Measurements from ENCODE around the gene VWCE. TPM values are rescaled to one million over a fixed set of nuclear protein-coding genes. Genes with fewer than 3 reads are reported as not detected.

The VWCE gene
- total and polyA plus RNA-seq, 5 donors from 2014 or later, result 0.94 TPM; not detected in 4

GRCh38 chr11:61266602-61267001 is 28.5 kb downstream of the VWCE start:
- Mint-ChIP-seq H3K9me3 (peaks cover 0 to 4% (median 0%) of the 10 kb centered on the region in 7 donors), H3K27me3 (peaks cover 11% of the 10 kb centered on the region), H3K27ac (no peak overlapping the region)

GRCh38 chr11:61265357-61265756 is 29.8 kb downstream of the VWCE start:
- ATAC-seq (ENCODE audit: low read depth in 2 of 2), result no peak

More at GRCh38 chr11:61266602-61267001, 28.5 kb downstream of the VWCE start:
- Histone ChIP-seq H3K4me3 (ENCODE audit: low read depth, low read length) (no peak overlapping the region), H3K4me1 (ENCODE audit: control insufficient read depth, insufficient read depth, low read length, poor library complexity, severe bottlenecking) (no peaks in the 10 kb centered on the region), H3K27me3 (ENCODE audit: control insufficient read depth, insufficient read depth, low read length) (no peaks in the 10 kb centered on the region), H3K27ac (ENCODE audit: insufficient read depth, low read length, poor library complexity, severe bottlenecking) (no peak overlapping the region), H3K36me3 (ENCODE audit: control insufficient read depth, insufficient read depth, low read length) (no peaks in the 10 kb centered on the region), H3K9me3 (ENCODE audit: control insufficient read depth in 2 of 2, low read length in 2 of 2) (no peaks in the 10 kb centered on the region)
- Mint-ChIP-seq H3K4me3 (no peak overlapping the region), H3K4me1 (peaks cover 0 to 4% (median 0%) of the 10 kb centered on the region in 4 donors), H3K36me3 (no peaks in the 10 kb centered on the region)
- no peak for ATAC-seq (ENCODE audit: low read depth in 2 of 2)
- no peak for DNase-seq

GRCh38 chr11:61264795-61265194 is 30.3 kb downstream of the VWCE start:
- DNase-seq, result no peak
- no peaks in the 10 kb centered on the region for H3K4me1 Mint-ChIP-seq

More at GRCh38 chr11:61265357-61265756, 29.8 kb downstream of the VWCE start:
- Mint-ChIP-seq H3K36me3 (no peaks in the 10 kb centered on the region), H3K27ac (no peak overlapping the region), H3K27me3 (peaks cover 11% of the 10 kb centered on the region), H3K4me1 (peaks cover 0 to 4% (median 0%) of the 10 kb centered on the region in 4 donors), H3K9me3 (peaks cover 0 to 4% (median 0%) of the 10 kb centered on the region in 7 donors), H3K4me3 (no peak overlapping the region)
- H3K36me3 ChIP-seq (ENCODE audit: control insufficient read depth, insufficient read depth, low read length), result no peaks in the 10 kb centered on the region
- H3K27ac ChIP-seq (ENCODE audit: insufficient read depth, low read length, poor library complexity, severe bottlenecking), result no peak overlapping the region
- H3K4me1 ChIP-seq (ENCODE audit: control insufficient read depth, insufficient read depth, low read length, poor library complexity, severe bottlenecking), result no peaks in the 10 kb centered on the region
- H3K4me3 ChIP-seq (ENCODE audit: low read depth, low read length), result no peak overlapping the region
- no peak for DNase-seq
- no peaks in the 10 kb centered on the region for H3K9me3 ChIP-seq (ENCODE audit: control insufficient read depth in 2 of 2, low read length in 2 of 2)
- H3K27me3 ChIP-seq (ENCODE audit: control insufficient read depth, insufficient read depth, low read length), result no peaks in the 10 kb centered on the region

GRCh38 chr11:61264371-61264770 is 30.7 kb downstream of the VWCE start:
- peaks cover 11% of the 10 kb centered on the region for H3K27me3 Mint-ChIP-seq
- H3K4me3 Mint-ChIP-seq, result no peak overlapping the region
- no peaks in the 10 kb centered on the region for H3K4me1 Mint-ChIP-seq
- no peak overlapping the region for H3K27ac ChIP-seq (ENCODE audit: insufficient read depth, low read length, poor library complexity, severe bottlenecking)
- H3K4me1 ChIP-seq (ENCODE audit: control insufficient read depth, insufficient read depth, low read length, poor library complexity, severe bottlenecking), result no peaks in the 10 kb centered on the region
- H3K27me3 ChIP-seq (ENCODE audit: control insufficient read depth, insufficient read depth, low read length), result no peaks in the 10 kb centered on the region
- H3K36me3 Mint-ChIP-seq, result no peaks in the 10 kb centered on the region
- H3K27ac Mint-ChIP-seq, result no peak overlapping the region
- no peaks in the 10 kb centered on the region for H3K36me3 ChIP-seq (ENCODE audit: control insufficient read depth, insufficient read depth, low read length)
- H3K9me3 Mint-ChIP-seq, result peaks cover 0 to 4% (median 0%) of the 10 kb centered on the region in 7 donors
- no peak for DNase-seq
- H3K4me3 ChIP-seq (ENCODE audit: low read depth, low read length), result no peak overlapping the region
- ATAC-seq (ENCODE audit: low read depth in 2 of 2), result no peak
- H3K9me3 ChIP-seq (ENCODE audit: control insufficient read depth in 2 of 2, low read length in 2 of 2), result no peaks in the 10 kb centered on the region

More at GRCh38 chr11:61264795-61265194, 30.3 kb downstream of the VWCE start:
- H3K27me3 Mint-ChIP-seq, result peaks cover 11% of the 10 kb centered on the region
- H3K36me3 Mint-ChIP-seq, result no peaks in the 10 kb centered on the region
- H3K4me1 ChIP-seq (ENCODE audit: control insufficient read depth, insufficient read depth, low read length, poor library complexity, severe bottlenecking), result no peaks in the 10 kb centered on the region
- H3K4me3 ChIP-seq (ENCODE audit: low read depth, low read length), result no peak overlapping the region
- no peaks in the 10 kb centered on the region for H3K36me3 ChIP-seq (ENCODE audit: control insufficient read depth, insufficient read depth, low read length)
- no peak overlapping the region for H3K4me3 Mint-ChIP-seq
- no peak overlapping the region for H3K27ac ChIP-seq (ENCODE audit: insufficient read depth, low read length, poor library complexity, severe bottlenecking)
- no peaks in the 10 kb centered on the region for H3K27me3 ChIP-seq (ENCODE audit: control insufficient read depth, insufficient read depth, low read length)
- no peak for ATAC-seq (ENCODE audit: low read depth in 2 of 2)
- H3K27ac Mint-ChIP-seq, result no peak overlapping the region
- peaks cover 0 to 4% (median 0%) of the 10 kb centered on the region in 7 donors for H3K9me3 Mint-ChIP-seq
- no peaks in the 10 kb centered on the region for H3K9me3 ChIP-seq (ENCODE audit: control insufficient read depth in 2 of 2, low read length in 2 of 2)

GRCh38 chr11:61259363-61259762 is 35.8 kb downstream of the VWCE start:
- no peak overlapping the region for H3K27ac ChIP-seq (ENCODE audit: insufficient read depth, low read length, poor library complexity, severe bottlenecking)
- no peaks in the 10 kb centered on the region for H3K4me1 ChIP-seq (ENCODE audit: control insufficient read depth, insufficient read depth, low read length, poor library complexity, severe bottlenecking)
- DNase-seq (no peak), ATAC-seq (ENCODE audit: low read depth in 2 of 2) (no peak)
- Mint-ChIP-seq H3K4me3 (no peak overlapping the region), H3K36me3 (no peaks in the 10 kb centered on the region), H3K4me1 (no peaks in the 10 kb centered on the region), H3K27me3 (peaks cover 12% of the 10 kb centered on the region), H3K9me3 (peaks cover 0 to 4% (median 0%) of the 10 kb centered on the region in 7 donors), H3K27ac (no peak overlapping the region)
- no peaks in the 10 kb centered on the region for H3K27me3 ChIP-seq (ENCODE audit: control insufficient read depth, insufficient read depth, low read length)
- H3K9me3 ChIP-seq (ENCODE audit: control insufficient read depth in 2 of 2, low read length in 2 of 2), result no peaks in the 10 kb centered on the region
- no peaks in the 10 kb centered on the region for H3K36me3 ChIP-seq (ENCODE audit: control insufficient read depth, insufficient read depth, low read length)
- H3K4me3 ChIP-seq (ENCODE audit: low read depth, low read length), result no peak overlapping the region

- no peaks in the 10 kb centered on the region for H3K36me3 ChIP-seq (ENCODE audit: control insufficient read depth, insufficient read depth, low read length)
- H3K36me3 Mint-ChIP-seq, result no peaks in the 10 kb centered on the region
- DNase-seq (no peak), ATAC-seq (ENCODE audit: low read depth in 2 of 2) (no peak)
- H3K27me3 Mint-ChIP-seq, result peaks cover 12% of the 10 kb centered on the region
- no peaks in the 10 kb centered on the region for H3K9me3 ChIP-seq (ENCODE audit: control insufficient read depth in 2 of 2, low read length in 2 of 2)
- H3K9me3 Mint-ChIP-seq, result peaks cover 0 to 2% (median 0%) of the 10 kb centered on the region in 7 donors
- H3K4me3 ChIP-seq (ENCODE audit: low read depth, low read length), result no peak overlapping the region
- no peak overlapping the region for H3K27ac ChIP-seq (ENCODE audit: insufficient read depth, low read length, poor library complexity, severe bottlenecking)
- no peaks in the 10 kb centered on the region for H3K4me1 ChIP-seq (ENCODE audit: control insufficient read depth, insufficient read depth, low read length, poor library complexity, severe bottlenecking)
- H3K4me3 Mint-ChIP-seq, result no peak overlapping the region
- no peaks in the 10 kb centered on the region for H3K27me3 ChIP-seq (ENCODE audit: control insufficient read depth, insufficient read depth, low read length)
- no peaks in the 10 kb centered on the region for H3K4me1 Mint-ChIP-seq
- H3K27ac Mint-ChIP-seq, result no peak overlapping the region
These were observed 36.6 kb downstream of the VWCE start for GRCh38 chr11:61258546-61258945.

- no peak overlapping the region for H3K27ac ChIP-seq (ENCODE audit: insufficient read depth, low read length, poor library complexity, severe bottlenecking)
- H3K36me3 ChIP-seq (ENCODE audit: control insufficient read depth, insufficient read depth, low read length), result no peaks in the 10 kb centered on the region
These were observed 38.2 kb downstream of the VWCE start for GRCh38 chr11:61256710-61257482.

More at GRCh38 chr11:61256710-61257482, 38.2 kb downstream of the VWCE start:
- no peak overlapping the region for H3K4me3 ChIP-seq (ENCODE audit: low read depth, low read length)
- no peaks in the 10 kb centered on the region for H3K4me1 ChIP-seq (ENCODE audit: control insufficient read depth, insufficient read depth, low read length, poor library complexity, severe bottlenecking)
- Mint-ChIP-seq H3K27me3 (peaks cover 4% of the 10 kb centered on the region), H3K4me1 (no peaks in the 10 kb centered on the region), H3K9me3 (no peaks in the 10 kb centered on the region), H3K4me3 (no peak overlapping the region), H3K36me3 (no peaks in the 10 kb centered on the region), H3K27ac (no peak overlapping the region)
- ATAC-seq (ENCODE audit: low read depth in 2 of 2) (no peak), DNase-seq (no peak)
- no peaks in the 10 kb centered on the region for H3K27me3 ChIP-seq (ENCODE audit: control insufficient read depth, insufficient read depth, low read length)
- no peaks in the 10 kb centered on the region for H3K9me3 ChIP-seq (ENCODE audit: control insufficient read depth in 2 of 2, low read length in 2 of 2)
